GM19240 (cell line): ENCODE data around the gene ESR2.
A peak's percentile ranks its signal among the peaks of the same experiment; 100 is the strongest.
"Not testable (repeated sequence)": the region's sequence is repeated elsewhere in the genome, so short reads cannot be mapped to it uniquely, and the experiment has no call there.

Experiments
- DNase-seq: peaks from one replicate; pipeline ENCODE4 v3.0.0; 2011; ENCODE audit warnings: low spot score; ENCODE audit not compliant: insufficient read length

ESR2 gene

GRCh38 chr14:64293976-64294671 is at the start of gene ESR2:
TSS of gene ESR2 (minus strand) at chr14:64294371. CDS start at chr14:64282985, 11,386 bp downstream.
- DNase-seq: peak; percentile 14

GRCh38 chr14:64340560-64341196 is 46.5 kb upstream of the ESR2 start:
- DNase-seq: no peak

- DNase-seq: peak; percentile 83
Observed at GRCh38 chr14:64338616-64339316, 44.6 kb upstream of the ESR2 start.

GRCh38 chr14:64337888-64338615 is 43.9 kb upstream of the ESR2 start:
- no peak for DNase-seq

GRCh38 chr14:64329149-64329548 is 35.0 kb upstream of the ESR2 start:
- no peak for DNase-seq

GRCh38 chr14:64326502-64326901 is 32.3 kb upstream of the ESR2 start:
- DNase-seq: no peak

GRCh38 chr14:64324895-64325294 is 30.7 kb upstream of the ESR2 start:
- DNase-seq: no peak

- no peak for DNase-seq
Observed at GRCh38 chr14:64324461-64324860, 30.3 kb upstream of the ESR2 start.

- DNase-seq: not testable (repeated sequence)
Observed at GRCh38 chr14:64320362-64320761, 26.2 kb upstream of the ESR2 start.

GRCh38 chr14:64318695-64319094 is 24.5 kb upstream of the ESR2 start:
- DNase-seq: not testable (repeated sequence)

GRCh38 chr14:64303471-64303917 is 9.3 kb upstream of the ESR2 start:
- no peak for DNase-seq

- DNase-seq: no peak
Observed at GRCh38 chr14:64298773-64299172, 4.6 kb upstream of the ESR2 start.

- DNase-seq: no peak
Observed at GRCh38 chr14:64296561-64296960, 2.4 kb upstream of the ESR2 start.

GRCh38 chr14:64294672-64295413 is 672 bp upstream of the ESR2 start:
- DNase-seq: peak; percentile 69

- DNase-seq: no peak
Observed at GRCh38 chr14:64292197-64292596, 2.0 kb downstream of the ESR2 start.

GRCh38 chr14:64289571-64289970 is 4.6 kb downstream of the ESR2 start:
- no peak for DNase-seq

- no peak for DNase-seq
Observed at GRCh38 chr14:64281805-64282204, 12.4 kb downstream of the ESR2 start.

GRCh38 chr14:64279704-64280668 is 14.2 kb downstream of the ESR2 start:
- no peak for DNase-seq

GRCh38 chr14:64278458-64278857 is 15.7 kb downstream of the ESR2 start:
- no peak for DNase-seq

- no peak for DNase-seq
Observed at GRCh38 chr14:64272019-64272418, 22.2 kb downstream of the ESR2 start.
